H1 (cell line): Measurements from ENCODE around the gene DNM1L. TPM values are rescaled to one million over a fixed set of nuclear protein-coding genes. Genes with fewer than 3 reads are reported as not detected.

ENCODE experiments used
- CTCF ChIA-PET: fragments of 300-600 bp; sonication (Branson Sonifier 250); formaldehyde crosslinking; loops from one replicate; lab custom pipeline; 2021; ENCODE audit not compliant: partially characterized antibody; lab: Charles Lee
- POLR2A ChIA-PET: fragments of 300-600 bp; sonication (Branson Sonifier 250); formaldehyde crosslinking; loops from one replicate; lab custom pipeline; 2021; ENCODE audit warnings: inconsistent platforms; ENCODE audit not compliant: partially characterized antibody; lab: Charles Lee
- DNase-seq, 2 experiments: peaks; one replicate each; pipeline versions ENCODE4 v3.0.0 to v3.0.0-alpha.2; 2010 to 2022; ENCODE audit warnings: low spot score in 2 of 2, low read depth in 1 of 2, mixed read lengths in 1 of 2
- FAIRE-seq: peaks from 2 replicates; lab custom pipeline; 2011; peaks lifted over from hg19 to GRCh38; lab: Jason Lieb, UNC
- H2AFZ ChIP-seq: 2 replicates; pipeline ENCODE4 v1.8.1; 2012; ENCODE audit warnings: low read length, inconsistent platforms
- H2AK5ac ChIP-seq: 2 replicates; pipeline ENCODE4 v1.6.1; 2013; ENCODE audit warnings: low read depth, low read length
- H2BK120ac ChIP-seq: replicated peaks from 2 replicates; pipeline ENCODE3; 2013; ENCODE audit warnings: low read depth, low read length, inconsistent platforms
- H2BK12ac ChIP-seq: 2 replicates; pipeline ENCODE4 v1.6.1; 2013; ENCODE audit warnings: low read depth, low read length
- H2BK15ac ChIP-seq: 2 replicates; pipeline ENCODE4 v1.6.1; 2013; ENCODE audit warnings: low read length
- H2BK20ac ChIP-seq: 2 replicates; pipeline ENCODE4 v1.6.1; 2013; ENCODE audit warnings: low read length
- H2BK5ac ChIP-seq: 2 replicates; pipeline ENCODE4 v1.6.1; 2013; ENCODE audit warnings: low read depth, low read length
- H3K14ac ChIP-seq: 2 replicates; pipeline ENCODE4 v1.6.1; 2013; ENCODE audit warnings: inconsistent platforms; ENCODE audit not compliant: insufficient read length
- H3K18ac ChIP-seq: 2 replicates; pipeline ENCODE4 v1.6.1; 2013; ENCODE audit warnings: low read length; ENCODE audit errors: extremely low read depth
- H3K23ac ChIP-seq: 2 replicates; pipeline ENCODE4 v1.6.1; 2013; ENCODE audit warnings: inconsistent platforms; ENCODE audit not compliant: insufficient read length
- H3K23me2 ChIP-seq: 2 replicates; pipeline ENCODE4 v1.6.1; 2013; ENCODE audit warnings: low read depth, low read length
- H3K27ac ChIP-seq: 2 replicates; pipeline ENCODE4 v1.6.1; 2011; ENCODE audit warnings: low read depth, low read length, inconsistent platforms
- H3K27me3 ChIP-seq, 4 experiments: replicated peaks in 1 of 4; 1 replicate in 1 of 4; 2 replicates in 3 of 4; pipeline versions ENCODE4 v1.6.1 to v1.8.1; 2011 to 2013; ENCODE audit warnings: low read length in 3 of 4, mild to moderate bottlenecking in 3 of 4, inconsistent platforms in 2 of 4, mixed read lengths in 2 of 4, moderate library complexity in 1 of 4; ENCODE audit not compliant: control insufficient read depth in 3 of 4, insufficient read depth in 3 of 4; ENCODE audit errors: extremely low read depth in 1 of 4
- H3K36me3 ChIP-seq, 4 experiments: 2 replicates each; pipeline versions ENCODE4 v1.6.1 to v1.8.1; 2011 to 2013; ENCODE audit warnings: mild to moderate bottlenecking in 4 of 4, low read length in 3 of 4, moderate library complexity in 2 of 4, control low read depth in 1 of 4, inconsistent platforms in 1 of 4; ENCODE audit not compliant: insufficient read depth in 4 of 4, control insufficient read depth in 2 of 4
- H3K4ac ChIP-seq: replicated peaks from 2 replicates; pipeline ENCODE3; 2013; ENCODE audit warnings: low read length, low read depth, mixed read lengths, inconsistent platforms; ENCODE audit not compliant: insufficient read length
- H3K4me1 ChIP-seq, 4 experiments: replicated peaks in 1 of 4; 1 replicate in 1 of 4; 2 replicates in 3 of 4; pipeline versions ENCODE4 v1.6.1 to v1.8.1; 2011 to 2013; ENCODE audit warnings: low read length in 3 of 4, inconsistent platforms in 2 of 4, mixed read lengths in 1 of 4; ENCODE audit not compliant: insufficient read depth in 4 of 4, control insufficient read depth in 3 of 4
- H3K4me2 ChIP-seq, 2 experiments: 2 replicates each; pipeline versions ENCODE4 v1.6.1 to v1.8.1; 2011 to 2013; ENCODE audit warnings: low read depth in 2 of 2, low read length in 2 of 2, control low read depth in 1 of 2, inconsistent platforms in 1 of 2, mild to moderate bottlenecking in 1 of 2; ENCODE audit not compliant: insufficient read depth in 1 of 2
- H3K4me3 ChIP-seq, 4 experiments: fragments of 200-600, 300-600 bp in 1 of 4; sonication (generic), shearing (Covaris generic), sonication (Bioruptor Twin) in 1 of 4; 2 replicates each; pipeline versions ENCODE4 v1.5.1 to v1.8.1; 2011 to 2016; ENCODE audit warnings: low read length in 4 of 4, low read depth in 3 of 4, control low read depth in 2 of 4, inconsistent platforms in 2 of 4, mild to moderate bottlenecking in 2 of 4, mixed read lengths in 1 of 4, moderate library complexity in 1 of 4; ENCODE audit not compliant: insufficient read depth in 2 of 4; ENCODE audit errors: extremely low read depth in 1 of 4
- H3K56ac ChIP-seq: replicated peaks from 2 replicates; pipeline ENCODE3; 2013; ENCODE audit warnings: low read depth, mild to moderate bottlenecking, mixed read lengths, low read length, inconsistent platforms; ENCODE audit not compliant: insufficient read length
- H3K79me1 ChIP-seq: 2 replicates; pipeline ENCODE4 v1.6.1; 2013; ENCODE audit warnings: low read depth, low read length, control low read depth
- H3K79me2 ChIP-seq, 2 experiments: 2 replicates each; pipeline versions ENCODE4 v1.6.1 to v1.8.1; 2012 to 2013; ENCODE audit warnings: low read length in 2 of 2, mild to moderate bottlenecking in 2 of 2, inconsistent platforms in 1 of 2; ENCODE audit not compliant: insufficient read depth in 2 of 2, control insufficient read depth in 1 of 2
- H3K9ac ChIP-seq, 4 experiments: replicated peaks in 1 of 4; 1 replicate in 1 of 4; 2 replicates in 3 of 4; pipeline versions ENCODE4 v1.6.1 to v1.8.1; 2011 to 2013; ENCODE audit warnings: low read depth in 3 of 4, low read length in 3 of 4, control low read depth in 2 of 4, mild to moderate bottlenecking in 2 of 4, moderate library complexity in 2 of 4, inconsistent platforms in 1 of 4; ENCODE audit errors: extremely low read depth in 1 of 4
- H3K9me3 ChIP-seq, 2 experiments: 2 replicates each; pipeline versions ENCODE4 v1.6.1 to v1.8.1; 2012 to 2013; ENCODE audit warnings: mild to moderate bottlenecking in 2 of 2, moderate library complexity in 2 of 2, control low read depth in 1 of 2, inconsistent platforms in 1 of 2, low read depth in 1 of 2, low read length in 1 of 2, mixed read lengths in 1 of 2; ENCODE audit not compliant: insufficient read depth in 2 of 2
- H4K20me1 ChIP-seq, 2 experiments: replicated peaks in 1 of 2; 2 replicates each; pipeline versions ENCODE3 to v1.8.1; 2011 to 2013; ENCODE audit warnings: inconsistent platforms in 2 of 2, low read length in 2 of 2, mild to moderate bottlenecking in 1 of 2; ENCODE audit not compliant: insufficient read depth in 2 of 2, control insufficient read depth in 1 of 2
- H4K5ac ChIP-seq: 2 replicates; pipeline ENCODE4 v1.6.1; 2013; ENCODE audit warnings: low read length, low read depth, mixed read lengths, inconsistent platforms; ENCODE audit not compliant: insufficient read length
- H4K8ac ChIP-seq: 2 replicates; pipeline ENCODE4 v1.8.0; 2013; ENCODE audit warnings: mild to moderate bottlenecking, moderate library complexity, low read length, inconsistent platforms; ENCODE audit not compliant: insufficient read depth; ENCODE audit errors: extremely low read depth
- H4K91ac ChIP-seq: replicated peaks from 2 replicates; pipeline ENCODE3; 2013; ENCODE audit warnings: low read length, mixed read lengths, inconsistent platforms; ENCODE audit not compliant: insufficient read length
- ASH2L ChIP-seq: fragments of 200-600, 300-600 bp; sonication (generic); IDR thresholded peaks from one replicate; pipeline ENCODE4 v1.7.1; 2017; ENCODE audit warnings: low read length
- GABPA ChIP-seq: IDR thresholded peaks from 2 replicates; pipeline ENCODE4 v1.6.1; 2011; ENCODE audit warnings: mild to moderate bottlenecking, low read length, moderate library complexity, borderline replicate concordance; ENCODE audit not compliant: insufficient read depth
- KDM1A ChIP-seq: fragments of 200-600, 300-600 bp; sonication (generic); IDR thresholded peaks from 2 replicates; pipeline ENCODE4 v1.7.1; 2016; ENCODE audit warnings: mild to moderate bottlenecking, low read length, borderline replicate concordance
- PHF8 ChIP-seq: fragments of 200-600 bp; sonication (generic); conservative IDR thresholded peaks from 2 replicates; pipeline ENCODE4 v1.7.1; 2012; ENCODE audit warnings: low read depth, mild to moderate bottlenecking, inconsistent platforms, low read length, moderate library complexity
- POU5F1 ChIP-seq: IDR thresholded peaks from 2 replicates; pipeline ENCODE4 v1.6.1; 2011; ENCODE audit warnings: low read depth, mild to moderate bottlenecking, low read length, moderate library complexity
- WGBS, 2 experiments: shearing (Covaris generic) in 1 of 2; methylation state at CpG; one replicate each; pipeline versions ENCODE4 v1.1.6 to v1.1.7; 2013 to 2015; ENCODE audit warnings: low lambda C conversion rate in 2 of 2, mixed read lengths in 2 of 2, inconsistent platforms in 1 of 2, low coverage in 1 of 2, missing lambda C conversion rate in 1 of 2; ENCODE audit not compliant: insufficient replicate concordance in 2 of 2, insufficient coverage in 1 of 2, insufficient read length in 1 of 2; ENCODE audit errors: extremely low coverage in 1 of 2, missing lambda C conversion rate in 1 of 2; 5-methylcytosine and 5-hydroxymethylcytosine counted together
- polyA plus RNA-seq, 7 experiments: library from polyadenylated mRNA; depleted of rRNA in 3 of 7; stranded (reverse) in 5 of 7; unstranded in 2 of 7; fragments of >200 nt in 5 of 7; fragments of 200-250 nt in 2 of 7; gene quantifications; 1 replicate in 5 of 7; 2 replicates in 1 of 7; 4 replicates in 1 of 7; pipeline versions ENCODE4 v1.2.1 to v1.2.3, GENCODE V29; 2011 to 2013; ENCODE audit warnings: missing spikeins in 2 of 7, mixed read lengths in 2 of 7
- total RNA-seq: library from RNA; stranded (reverse); fragmentation: NEBNext Ultra II Directional; extraction: Animal tissue kit (Norgen Biotek cat#: 25700); gene quantifications from 2 replicates; pipeline ENCODE4 v1.2.1, GENCODE V29; 2021

The DNM1L gene
- total and polyA plus RNA-seq, 2 of the 8 experiments (the other 6 are each of a cell fraction or from before 2014, with no cell fraction given), result 23.7 to 93.9 TPM

DNA sequence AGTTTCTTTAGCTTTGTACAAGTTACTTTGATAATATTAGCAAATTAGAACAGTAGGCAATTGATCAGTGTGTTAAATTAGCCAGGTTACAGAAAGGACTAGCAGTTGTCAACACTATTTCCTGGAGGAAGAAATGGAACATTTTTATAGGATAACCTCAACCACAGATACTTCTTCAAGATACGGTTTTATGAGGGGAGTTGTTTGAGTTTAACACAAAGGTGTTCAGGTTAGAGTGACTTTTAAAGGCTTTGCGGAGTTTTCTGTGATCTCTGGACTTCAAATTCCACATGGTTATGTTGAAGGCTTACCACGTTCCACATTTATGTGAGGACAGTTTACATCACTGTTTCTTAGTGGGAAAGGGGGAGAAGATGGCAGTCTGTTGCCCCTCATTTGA lies 57.3 kb downstream of the DNM1L start:
- POLR2A ChIA-PET, result interaction anchor here (0.6 kb wide), 1 partner anchor 197 kb away, joined by 3 read pairs; no protein-coding TSS in a partner anchor
- Histone ChIP-seq H3K4ac (no peak overlapping the region), H2BK12ac (no peak overlapping the region), H2BK120ac (no peak overlapping the region), H2BK20ac (no peak overlapping the region), H3K56ac (no peak overlapping the region), H4K8ac (no peak overlapping the region), H2AFZ (no peak overlapping the region), H2AK5ac (no peak overlapping the region), H3K4me1 (peaks cover 0 to 3% (median under 1%) of the 10 kb centered on the region in 4 experiments; a peak in 2 of 7 replicates), H2BK15ac (no peak overlapping the region), H3K14ac (no peak overlapping the region), H3K9ac (no peak overlapping the region), H3K18ac (no peak overlapping the region), H4K91ac (no peak overlapping the region), H3K36me3 (peaks cover 0 to 60% (median 14%) of the 10 kb centered on the region in 4 experiments; a peak in 6 of 8 replicates), H4K5ac (no peak overlapping the region), H2BK5ac (no peak overlapping the region), H4K20me1 (peaks cover 0 to 2% of the 10 kb centered on the region in 2 experiments), H3K4me3 (no peak overlapping the region), H3K23me2 (no peaks in the 10 kb centered on the region), H3K9me3 (no peaks in the 10 kb centered on the region), H3K79me1 (no peaks in the 10 kb centered on the region), H3K27me3 (no peaks in the 10 kb centered on the region), H3K23ac (no peak overlapping the region), H3K79me2 (no peaks in the 10 kb centered on the region), H3K4me2 (no peak overlapping the region), H3K27ac (no peak overlapping the region)
- TF ChIP-seq GABPA, result no peak
- no peak for TF ChIP-seq KDM1A
- no peak for TF ChIP-seq PHF8
- no peak for TF ChIP-seq POU5F1
- TF ChIP-seq ASH2L, result no peak
- 95% methylated on average over 3 of the region's 3 CpGs; no CpG with 5 or more reads in 1 of the 2 experiments for WGBS, 2 experiments
- FAIRE-seq, result no peak
- CTCF ChIA-PET, result interaction anchor here (0.9 to 1.9 kb wide), 4 partner anchors 14 to 370 kb away, joined by 3 to 9 read pairs (median 4); partner anchors contain the start of gene YARS2
- no peak for DNase-seq
